Measurements from ENCODE around the gene ACOT9. TPM values are rescaled to one million over a fixed set of nuclear protein-coding genes. Genes with fewer than 3 reads are reported as not detected.
"Not testable (repeated sequence)": the region's sequence is repeated elsewhere in the genome, so short reads cannot be mapped to it uniquely, and the experiment has no call there.

Gene ACOT9
- total RNA-seq, 4 donors from 2014 or later = 21.4 to 72.2 (median 27.5) TPM

DNA sequence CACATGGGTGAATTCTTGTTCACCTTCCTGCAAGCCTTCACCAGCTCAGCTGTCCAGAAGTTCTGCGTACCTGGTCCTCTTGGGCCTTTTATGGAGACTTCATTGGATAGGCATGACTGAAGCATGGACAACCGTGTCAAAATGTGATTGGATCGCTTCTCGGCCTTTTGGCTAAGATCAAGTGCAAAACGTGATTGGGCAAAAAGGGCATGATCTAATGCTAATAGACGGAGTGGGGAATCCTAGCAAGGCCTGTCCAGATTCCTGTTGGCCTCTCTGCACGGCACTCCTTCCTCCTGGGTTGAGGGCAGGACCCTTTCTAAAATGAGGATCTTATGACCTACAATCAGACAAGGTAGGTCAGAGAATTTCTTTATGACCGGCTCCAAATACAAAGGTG is 50.9 kb downstream of the ACOT9 start:
- in situ Hi-C loops (cut with MboI; ENCODE audit: low pct_ligation_motif_present in 1 of 4, low pct_unique_long_range_greater_than_20kb in 1 of 4, low sequenced_read_pairs in 3 of 4) (loop anchor here (10.0 to 25.0 kb wide), 3 partner anchors 213 to 370 kb away; partner anchors contain the start of genes APOO (in 3 of the 4), CXorf58 (in 3 of the 4) and EIF2S3 (in 2 of the 4)), intact Hi-C loops (cut with DNase I; ENCODE audit: low total_unique reads) (loop anchor here (10.0 kb wide), 1 partner anchor 213 kb away; the partner anchor contains the start of genes APOO and CXorf58)
- no peak overlapping the region for H3K27ac ChIP-seq
- TF ChIP-seq, protein P1, sequence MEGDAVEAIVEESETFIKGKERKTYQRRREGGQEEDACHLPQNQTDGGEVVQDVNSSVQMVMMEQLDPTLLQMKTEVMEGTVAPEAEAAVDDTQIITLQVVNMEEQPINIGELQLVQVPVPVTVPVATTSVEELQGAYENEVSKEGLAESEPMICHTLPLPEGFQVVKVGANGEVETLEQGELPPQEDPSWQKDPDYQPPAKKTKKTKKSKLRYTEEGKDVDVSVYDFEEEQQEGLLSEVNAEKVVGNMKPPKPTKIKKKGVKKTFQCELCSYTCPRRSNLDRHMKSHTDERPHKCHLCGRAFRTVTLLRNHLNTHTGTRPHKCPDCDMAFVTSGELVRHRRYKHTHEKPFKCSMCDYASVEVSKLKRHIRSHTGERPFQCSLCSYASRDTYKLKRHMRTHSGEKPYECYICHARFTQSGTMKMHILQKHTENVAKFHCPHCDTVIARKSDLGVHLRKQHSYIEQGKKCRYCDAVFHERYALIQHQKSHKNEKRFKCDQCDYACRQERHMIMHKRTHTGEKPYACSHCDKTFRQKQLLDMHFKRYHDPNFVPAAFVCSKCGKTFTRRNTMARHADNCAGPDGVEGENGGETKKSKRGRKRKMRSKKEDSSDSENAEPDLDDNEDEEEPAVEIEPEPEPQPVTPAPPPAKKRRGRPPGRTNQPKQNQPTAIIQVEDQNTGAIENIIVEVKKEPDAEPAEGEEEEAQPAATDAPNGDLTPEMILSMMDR (IDR thresholded peaks at IDR 0.05) = no peak
- TF ChIP-seq POLR2AphosphoS5 (IDR thresholded peaks at IDR 0.05) (no peak), POLR2A (IDR thresholded peaks at IDR 0.05) (no peak), EP300 (IDR thresholded peaks at IDR 0.05; ENCODE audit: low read depth) (no peak)
- H3K9me3 ChIP-seq = no peaks in the 10 kb centered on the region
- no peaks in the 10 kb centered on the region for H3K4me1 ChIP-seq
- WGBS, 2 donors (ENCODE audit: low coverage in 1 of 2) = 72 to 100% methylated on average over 1 to 8 of the region's 8 CpGs
- no peaks in the 10 kb centered on the region for H3K27me3 ChIP-seq
- no peaks in the 10 kb centered on the region for H3K36me3 ChIP-seq
- H3K4me3 ChIP-seq = no peak overlapping the region
- no peak for DNase-seq

DNA sequence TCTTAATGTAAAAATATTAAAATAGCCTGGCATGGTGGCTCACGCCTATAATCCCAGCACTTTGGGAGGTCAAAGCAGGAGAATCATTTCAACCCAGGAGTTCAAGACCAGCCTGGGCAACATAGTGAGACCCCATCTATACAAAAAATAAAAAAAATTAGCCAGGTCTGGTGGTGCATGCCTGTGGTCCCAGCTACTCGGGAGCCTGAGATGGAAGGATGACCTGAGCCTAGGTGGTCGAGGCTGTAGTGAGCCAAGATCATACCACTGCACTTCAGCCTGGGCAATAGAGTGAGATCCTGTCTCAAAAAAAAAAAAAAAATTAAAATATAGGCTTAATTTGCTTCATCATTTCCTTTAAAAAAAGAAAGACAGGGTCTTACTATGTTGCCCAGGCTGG is 66.6 kb downstream of the ACOT9 start:
- H3K9me3 ChIP-seq; intact Hi-C loops (cut with DNase I; ENCODE audit: low total_unique reads); H3K27me3 ChIP-seq; DNase-seq; H3K4me3 ChIP-seq; H3K36me3 ChIP-seq; H3K4me1 ChIP-seq; H3K27ac ChIP-seq: not testable (repeated sequence)
- 76 to 100% methylated on average over 1 to 3 of the region's 3 CpGs for WGBS, 2 donors (ENCODE audit: low coverage in 1 of 2)
- in situ Hi-C loops (cut with MboI; ENCODE audit: low pct_ligation_motif_present in 1 of 4, low pct_unique_long_range_greater_than_20kb in 1 of 4, low sequenced_read_pairs in 3 of 4) = loop anchor here in 3 of 4 donors (25.0 kb wide), 2 partner anchors 236 to 386 kb away; partner anchors contain the start of genes EIF2S3 (in 2 of the 3), APOO (in 1 of the 3) and CXorf58 (in 1 of the 3)

- TF ChIP-seq POLR2AphosphoS5 (IDR thresholded peaks at IDR 0.05) (no peak), POLR2A (IDR thresholded peaks at IDR 0.05) (no peak), EP300 (IDR thresholded peaks at IDR 0.05; ENCODE audit: low read depth) (no peak)
- TF ChIP-seq, protein P1 (IDR thresholded peaks at IDR 0.05) = no peak
Measured at GRCh38 chrX:23673108-23673507, 70.0 kb downstream of the ACOT9 start.

GRCh38 chrX:23670528-23670927 is 72.5 kb downstream of the ACOT9 start:
- WGBS, 2 donors (ENCODE audit: low coverage in 1 of 2) = 81% methylated on average over 1 of the region's 1 CpG; no CpG with 5 or more reads in 1 of the 2 donors
- no peak overlapping the region for H3K4me3 ChIP-seq

More at GRCh38 chrX:23673108-23673507, 70.0 kb downstream of the ACOT9 start:
- H3K9me3 ChIP-seq = no peaks in the 10 kb centered on the region
- in situ Hi-C loops (cut with MboI; ENCODE audit: low pct_ligation_motif_present in 1 of 4, low pct_unique_long_range_greater_than_20kb in 1 of 4, low sequenced_read_pairs in 3 of 4) (no loop called here), intact Hi-C loops (cut with DNase I; ENCODE audit: low total_unique reads) (no loop called here)
- H3K27ac ChIP-seq = no peak overlapping the region
- H3K36me3 ChIP-seq = no peaks in the 10 kb centered on the region
- no peak overlapping the region for H3K4me3 ChIP-seq
- peaks cover 0 to 9% (median 0%) of the 10 kb centered on the region in 4 donors for H3K4me1 ChIP-seq
- DNase-seq = no peak
- 71 to 100% methylated on average over 1 to 3 of the region's 3 CpGs for WGBS, 2 donors (ENCODE audit: low coverage in 1 of 2)
- H3K27me3 ChIP-seq = no peaks in the 10 kb centered on the region

GRCh38 chrX:23668335-23668734 is 74.7 kb downstream of the ACOT9 start:
- H3K4me3 ChIP-seq = peak overlapping the region in 3 of 4 donors; percentile 45 to 60 (median 51)
- intact Hi-C loops (cut with DNase I; ENCODE audit: low total_unique reads) = no loop called here
- no peak for DNase-seq
- peak overlapping the region; percentile 72 to 90 (median 82) for H3K27ac ChIP-seq
- no peaks in the 10 kb centered on the region for H3K9me3 ChIP-seq
- TF ChIP-seq EP300 (IDR thresholded peaks at IDR 0.05; ENCODE audit: low read depth) (no peak), POLR2A (IDR thresholded peaks at IDR 0.05) (no peak), POLR2AphosphoS5 (IDR thresholded peaks at IDR 0.05) (no peak)
- TF ChIP-seq, protein P1 (IDR thresholded peaks at IDR 0.05) = no peak
- H3K36me3 ChIP-seq = no peaks in the 10 kb centered on the region
- H3K4me1 ChIP-seq = peaks cover 0 to 14% (median 0%) of the 10 kb centered on the region in 4 donors
- WGBS, 2 donors (ENCODE audit: low coverage in 1 of 2) = 20 to 23% methylated on average over 2 to 3 of the region's 3 CpGs
- no peaks in the 10 kb centered on the region for H3K27me3 ChIP-seq
- in situ Hi-C loops (cut with MboI; ENCODE audit: low pct_ligation_motif_present in 1 of 4, low pct_unique_long_range_greater_than_20kb in 1 of 4, low sequenced_read_pairs in 3 of 4) = no loop called here

More at GRCh38 chrX:23670528-23670927, 72.5 kb downstream of the ACOT9 start:
- in situ Hi-C loops (cut with MboI; ENCODE audit: low pct_ligation_motif_present in 1 of 4, low pct_unique_long_range_greater_than_20kb in 1 of 4, low sequenced_read_pairs in 3 of 4) (no loop called here), intact Hi-C loops (cut with DNase I; ENCODE audit: low total_unique reads) (no loop called here)
- DNase-seq = no peak
- H3K4me1 ChIP-seq = peaks cover 0 to 14% (median 0%) of the 10 kb centered on the region in 4 donors
- H3K27ac ChIP-seq = no peak overlapping the region
- no peaks in the 10 kb centered on the region for H3K36me3 ChIP-seq
- TF ChIP-seq POLR2AphosphoS5 (IDR thresholded peaks at IDR 0.05) (no peak), POLR2A (IDR thresholded peaks at IDR 0.05) (no peak)
- no peaks in the 10 kb centered on the region for H3K9me3 ChIP-seq
- H3K27me3 ChIP-seq = no peaks in the 10 kb centered on the region

Measured in transverse colon (tissue), 4 donors.